Mesothelial cell of epicardium (in vitro differentiated cells): Measurements from ENCODE around the gene C17orf78. TPM values are rescaled to one million over a fixed set of nuclear protein-coding genes. Genes with fewer than 3 reads are reported as not detected.
"Not testable (repeated sequence)": the region's sequence is repeated elsewhere in the genome, so short reads cannot be mapped to it uniquely, and the experiment has no call there.

ENCODE experiments used
- DNase-seq, 2 experiments: peaks; one replicate each; pipeline ENCODE4 v3.0.0; 2021; ENCODE audit warnings: low spot score in 2 of 2; ENCODE audit not compliant: unreplicated experiment in 2 of 2
- H3K27ac Mint-ChIP-seq: 2 replicates; pipeline ENCODE4 v1.8.0; 2021; ENCODE audit warnings: mixed read lengths
- H3K27me3 Mint-ChIP-seq: 2 replicates; pipeline ENCODE4 v1.8.0; 2021; ENCODE audit warnings: low read depth, mixed read lengths
- H3K36me3 Mint-ChIP-seq: 2 replicates; pipeline ENCODE4 v1.8.0; 2021; ENCODE audit warnings: mixed read lengths
- H3K4me1 Mint-ChIP-seq: 2 replicates; pipeline ENCODE4 v1.8.0; 2021; ENCODE audit warnings: mixed read lengths
- H3K4me3 Mint-ChIP-seq: 2 replicates; pipeline ENCODE4 v1.8.0; 2021; ENCODE audit warnings: mild to moderate bottlenecking, moderate library complexity, mixed read lengths
- H3K9me3 Mint-ChIP-seq: 2 replicates; pipeline ENCODE4 v1.8.0; 2021; ENCODE audit warnings: mixed read lengths
- total RNA-seq: library from RNA; stranded (reverse); gene quantifications from 3 replicates; pipeline ENCODE4 v1.2.1, GENCODE V29; 2021
- TF ChIP-seq, protein P1 (sequence below): fragments of 200-600 bp; sonication (generic); IDR thresholded peaks from one replicate; pipeline ENCODE4 v1.5.0; 2021; ENCODE audit warnings: antibody characterized with exemption; ENCODE audit not compliant: unreplicated experiment

C17orf78 gene
- total RNA-seq, 1 donor from 2014 or later: not detected

DNA sequence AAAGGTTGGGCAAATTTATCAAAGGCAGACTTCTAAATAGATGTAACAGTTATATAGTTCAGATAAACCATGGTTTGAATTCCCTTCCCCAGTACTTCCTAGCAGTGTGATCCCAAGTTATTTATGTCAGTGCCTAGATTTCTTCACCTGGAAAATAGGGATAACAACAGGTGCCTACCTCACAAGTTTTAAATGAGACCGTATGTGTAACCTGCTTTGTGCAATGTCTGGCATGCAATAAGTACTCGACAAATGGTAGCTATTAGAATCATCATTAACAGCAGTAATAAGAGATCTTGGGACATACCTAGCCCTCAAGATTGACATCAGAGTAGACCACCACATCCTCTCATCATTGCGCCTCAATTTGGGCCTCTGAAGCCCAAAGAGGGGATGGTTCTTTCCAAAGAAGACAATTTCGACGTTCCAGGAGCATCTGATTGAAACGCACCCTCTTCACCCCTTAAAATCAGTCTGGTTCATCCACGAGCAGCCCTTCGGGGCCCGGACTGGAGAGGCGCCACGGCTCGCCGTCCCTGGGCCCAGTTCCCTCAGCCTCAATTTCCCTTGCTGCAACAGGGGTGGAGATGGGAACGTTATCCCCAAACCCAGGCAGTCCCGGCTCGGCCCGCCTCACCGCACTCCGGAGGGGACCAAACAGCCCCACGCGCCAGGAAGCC lies 30.3 kb downstream of the C17orf78 start:
- Mint-ChIP-seq H3K27ac (peak overlapping the region; percentile 95), H3K36me3 (peaks cover 5% of the 10 kb centered on the region)

DNA sequence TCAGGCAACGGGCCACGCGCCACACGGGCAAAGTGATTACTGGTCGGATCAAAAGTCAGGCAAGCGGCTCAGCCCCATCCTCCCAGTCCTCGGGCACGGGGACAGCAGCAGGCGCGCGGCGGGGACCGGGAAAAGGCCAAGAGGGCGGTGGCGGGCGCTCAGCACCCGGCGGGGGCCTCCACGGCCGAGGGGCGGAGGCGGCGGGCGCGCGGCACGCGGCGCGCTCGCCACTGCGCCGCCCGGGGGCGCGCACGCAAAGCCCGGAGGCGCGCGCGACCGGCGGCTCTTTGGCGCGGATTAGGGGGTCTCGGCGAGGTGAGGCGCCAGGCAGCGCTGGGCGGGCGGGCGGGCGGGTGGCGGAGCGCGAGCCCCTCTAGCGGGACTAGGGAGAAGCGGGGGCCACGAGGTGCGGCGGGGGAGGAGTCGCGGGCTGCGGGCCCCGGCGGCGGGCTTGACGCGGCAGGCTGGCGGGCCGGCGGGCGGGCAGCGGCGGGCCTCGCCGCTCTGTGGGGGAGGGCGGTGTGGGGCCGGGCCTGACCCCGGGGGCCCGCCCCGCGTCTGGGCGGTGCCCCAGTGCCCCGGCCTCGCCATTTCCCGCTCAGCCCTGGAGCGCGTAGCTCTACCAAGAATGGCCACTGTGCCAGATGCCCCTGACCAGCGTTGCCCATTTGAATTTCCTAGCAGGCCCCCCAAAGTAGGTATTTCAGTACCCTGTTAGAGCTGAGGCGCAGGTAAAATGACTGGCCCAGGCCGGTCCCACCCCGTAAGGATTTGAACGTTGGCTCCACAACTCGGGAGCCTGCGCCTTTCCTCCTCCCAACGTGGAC lies 31.1 kb downstream of the C17orf78 start, which contains the start of the genes ACACA and TADA2A:
TSS of gene ACACA (minus strand) at position 202 of the 827 bp plus-strand sequence. CDS start 537 bp downstream, outside the sequence.
TSS of gene TADA2A (plus strand) at position 252 of the 827 bp plus-strand sequence. CDS start 4,480 bp downstream, outside the sequence.
- peak in 1 of 2 experiments; percentile 50 for DNase-seq
- TF ChIP-seq, protein P1, sequence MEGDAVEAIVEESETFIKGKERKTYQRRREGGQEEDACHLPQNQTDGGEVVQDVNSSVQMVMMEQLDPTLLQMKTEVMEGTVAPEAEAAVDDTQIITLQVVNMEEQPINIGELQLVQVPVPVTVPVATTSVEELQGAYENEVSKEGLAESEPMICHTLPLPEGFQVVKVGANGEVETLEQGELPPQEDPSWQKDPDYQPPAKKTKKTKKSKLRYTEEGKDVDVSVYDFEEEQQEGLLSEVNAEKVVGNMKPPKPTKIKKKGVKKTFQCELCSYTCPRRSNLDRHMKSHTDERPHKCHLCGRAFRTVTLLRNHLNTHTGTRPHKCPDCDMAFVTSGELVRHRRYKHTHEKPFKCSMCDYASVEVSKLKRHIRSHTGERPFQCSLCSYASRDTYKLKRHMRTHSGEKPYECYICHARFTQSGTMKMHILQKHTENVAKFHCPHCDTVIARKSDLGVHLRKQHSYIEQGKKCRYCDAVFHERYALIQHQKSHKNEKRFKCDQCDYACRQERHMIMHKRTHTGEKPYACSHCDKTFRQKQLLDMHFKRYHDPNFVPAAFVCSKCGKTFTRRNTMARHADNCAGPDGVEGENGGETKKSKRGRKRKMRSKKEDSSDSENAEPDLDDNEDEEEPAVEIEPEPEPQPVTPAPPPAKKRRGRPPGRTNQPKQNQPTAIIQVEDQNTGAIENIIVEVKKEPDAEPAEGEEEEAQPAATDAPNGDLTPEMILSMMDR: no peak
- Mint-ChIP-seq H3K4me1 (peaks cover 23% of the 10 kb centered on the region), H3K9me3 (no peaks in the 10 kb centered on the region), H3K36me3 (peaks cover 6% of the 10 kb centered on the region), H3K4me3 (peak within 1 kb of the TSS; percentile 97), H3K27me3 (no peaks in the 10 kb centered on the region), H3K27ac (peak within 1 kb of the TSS; percentile 95)

More for the DNA sequence above, 30.3 kb downstream of the C17orf78 start:
- DNase-seq: peak in 1 of 2 experiments; percentile 71
- H3K27me3 Mint-ChIP-seq: no peaks in the 10 kb centered on the region
- TF ChIP-seq, protein P1: no peak
- peaks cover 23% of the 10 kb centered on the region for H3K4me1 Mint-ChIP-seq
- H3K9me3 Mint-ChIP-seq: no peaks in the 10 kb centered on the region
- peak overlapping the region; percentile 97 for H3K4me3 Mint-ChIP-seq

DNA sequence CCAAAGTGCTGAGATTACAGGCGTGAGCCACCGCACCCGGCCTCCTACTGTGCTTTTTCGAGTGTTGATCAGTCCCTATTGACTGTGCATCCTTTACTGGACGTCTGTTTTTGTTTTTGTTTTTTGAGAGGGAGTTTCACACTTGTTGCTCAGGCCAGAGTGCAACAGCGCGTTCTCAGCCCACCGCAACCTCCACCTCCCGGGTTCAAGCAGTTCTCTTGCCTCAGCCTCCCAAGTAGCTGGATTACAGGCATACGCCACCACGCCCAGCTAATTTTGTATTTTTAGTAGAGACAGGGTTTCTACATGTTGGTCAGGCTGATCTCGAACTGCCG lies 32.3 kb downstream of the C17orf78 start:
- peak overlapping the region; percentile 79 for H3K27ac Mint-ChIP-seq
- peak overlapping the region; percentile 72 for H3K4me3 Mint-ChIP-seq
- not testable (repeated sequence) for H3K27me3 Mint-ChIP-seq

DNA sequence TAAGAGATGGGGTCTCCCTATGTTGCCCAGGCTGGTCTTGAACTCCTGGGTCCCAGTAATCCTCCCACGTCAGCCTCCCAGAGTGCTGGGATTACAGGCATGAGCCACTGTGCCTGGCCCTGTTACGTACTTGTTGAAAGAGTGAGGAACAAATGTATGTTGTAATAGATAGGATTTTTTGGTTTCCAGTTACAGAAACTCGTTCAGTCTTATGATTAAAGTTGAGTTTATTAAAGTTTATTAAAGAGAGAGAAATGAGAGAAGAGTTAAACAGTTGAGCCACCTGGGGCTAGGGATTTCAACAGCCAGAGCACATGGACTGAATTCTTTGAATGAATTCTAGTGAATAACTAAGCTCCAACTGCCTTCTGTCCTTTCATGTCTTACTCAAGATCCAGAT lies 34.6 kb downstream of the C17orf78 start:
- H3K36me3 Mint-ChIP-seq: peaks cover 23% of the 10 kb centered on the region
- no peak overlapping the region for H3K4me3 Mint-ChIP-seq
- TF ChIP-seq, protein P1: no peak

More for the DNA sequence above, 32.3 kb downstream of the C17orf78 start:
- DNase-seq, H3K9me3 Mint-ChIP-seq, H3K36me3 Mint-ChIP-seq: not testable (repeated sequence)
- H3K4me1 Mint-ChIP-seq: peaks cover 23% of the 10 kb centered on the region

DNA sequence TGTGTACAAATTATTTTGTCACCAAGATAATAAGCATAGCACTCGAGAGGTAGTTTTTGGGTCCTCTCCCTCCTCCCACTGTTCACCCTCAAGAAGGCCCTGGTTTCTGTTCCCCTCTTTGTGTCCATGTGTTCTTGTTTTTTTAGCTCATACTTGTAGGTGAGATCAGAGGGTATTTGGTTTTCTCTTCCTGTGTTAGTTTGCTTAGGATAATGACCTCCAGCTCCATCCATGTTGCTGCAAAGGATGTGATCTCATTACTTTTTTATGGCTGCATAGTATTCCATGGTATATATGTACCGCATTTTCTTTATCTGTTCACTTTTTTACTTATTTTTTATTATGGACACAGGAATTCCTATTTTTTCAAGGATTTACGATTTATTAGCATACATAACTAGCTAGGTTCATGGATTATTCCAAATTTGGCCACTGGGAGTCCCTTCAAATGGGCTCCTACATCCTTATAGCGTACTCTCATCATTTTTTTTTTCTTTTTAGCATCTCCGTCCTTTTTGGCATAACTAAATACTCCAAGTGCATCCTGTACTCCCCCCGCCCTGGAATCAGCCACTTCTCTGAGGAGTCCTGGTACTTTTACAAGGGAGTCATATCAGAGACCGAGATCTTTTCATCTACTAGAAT lies 38.2 kb downstream of the C17orf78 start:
- no peak overlapping the region for H3K27ac Mint-ChIP-seq

More for the DNA sequence above, 34.6 kb downstream of the C17orf78 start:
- Mint-ChIP-seq H3K27me3 (no peaks in the 10 kb centered on the region), H3K4me1 (peaks cover 14% of the 10 kb centered on the region), H3K27ac (peak overlapping the region; percentile 15), H3K9me3 (peaks cover 8% of the 10 kb centered on the region)
- DNase-seq: no peak

More for the DNA sequence above, 38.2 kb downstream of the C17orf78 start:
- H3K4me3 Mint-ChIP-seq: no peak overlapping the region
- H3K9me3 Mint-ChIP-seq: peaks cover 8% of the 10 kb centered on the region
- TF ChIP-seq, protein P1: no peak
- H3K4me1 Mint-ChIP-seq: no peaks in the 10 kb centered on the region
- DNase-seq: no peak
- H3K36me3 Mint-ChIP-seq: peaks cover 29% of the 10 kb centered on the region
- no peaks in the 10 kb centered on the region for H3K27me3 Mint-ChIP-seq
